Astrocyte of the cerebellum (primary cell): ENCODE data around the gene ANO7.

Source experiments
- DNase-seq: peaks from one replicate; pipeline ENCODE4 v3.0.0-alpha.2; 2011; ENCODE audit warnings: low read depth
- H3K4me3 ChIP-seq: 2 replicates; pipeline ENCODE4 v1.5.1; 2011; ENCODE audit warnings: mild to moderate bottlenecking, low read depth, low read length, moderate library complexity
- in situ Hi-C: cut with HindIII; loops from 2 replicates; pipeline ENCODE4 v1.10.0; 2017; ENCODE audit warnings: low sequenced_read_pairs
- TF ChIP-seq, protein P1 (sequence below): IDR thresholded peaks from 2 replicates; pipeline ENCODE4 v1.5.1; 2012; ENCODE audit warnings: low read length, low read depth, moderate library complexity, mild to moderate bottlenecking; ENCODE audit errors: missing control alignments

ANO7 gene

DNA sequence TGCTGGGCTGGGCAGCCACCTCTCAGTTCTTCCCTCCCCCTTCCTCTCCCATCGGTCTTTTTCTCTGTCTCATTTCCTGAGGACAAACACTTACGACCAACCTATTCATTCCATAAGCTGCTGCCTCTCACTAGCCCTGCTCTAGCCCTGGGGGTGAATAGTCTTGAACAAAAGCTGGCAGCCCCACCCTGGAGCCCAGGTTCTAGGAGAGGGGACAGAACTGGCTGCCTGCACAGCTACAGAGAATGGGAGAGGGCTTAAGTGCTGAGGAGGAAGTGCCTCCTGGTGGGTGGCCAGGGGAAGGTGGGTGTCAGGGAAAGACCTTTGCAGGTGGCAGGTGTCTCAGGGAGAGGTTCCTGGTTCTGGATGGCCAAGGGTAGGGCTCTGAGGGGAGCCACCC lies 22.8 kb downstream of the ANO7 start:
- TF ChIP-seq, protein P1, sequence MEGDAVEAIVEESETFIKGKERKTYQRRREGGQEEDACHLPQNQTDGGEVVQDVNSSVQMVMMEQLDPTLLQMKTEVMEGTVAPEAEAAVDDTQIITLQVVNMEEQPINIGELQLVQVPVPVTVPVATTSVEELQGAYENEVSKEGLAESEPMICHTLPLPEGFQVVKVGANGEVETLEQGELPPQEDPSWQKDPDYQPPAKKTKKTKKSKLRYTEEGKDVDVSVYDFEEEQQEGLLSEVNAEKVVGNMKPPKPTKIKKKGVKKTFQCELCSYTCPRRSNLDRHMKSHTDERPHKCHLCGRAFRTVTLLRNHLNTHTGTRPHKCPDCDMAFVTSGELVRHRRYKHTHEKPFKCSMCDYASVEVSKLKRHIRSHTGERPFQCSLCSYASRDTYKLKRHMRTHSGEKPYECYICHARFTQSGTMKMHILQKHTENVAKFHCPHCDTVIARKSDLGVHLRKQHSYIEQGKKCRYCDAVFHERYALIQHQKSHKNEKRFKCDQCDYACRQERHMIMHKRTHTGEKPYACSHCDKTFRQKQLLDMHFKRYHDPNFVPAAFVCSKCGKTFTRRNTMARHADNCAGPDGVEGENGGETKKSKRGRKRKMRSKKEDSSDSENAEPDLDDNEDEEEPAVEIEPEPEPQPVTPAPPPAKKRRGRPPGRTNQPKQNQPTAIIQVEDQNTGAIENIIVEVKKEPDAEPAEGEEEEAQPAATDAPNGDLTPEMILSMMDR: no peak
- in situ Hi-C loops: no loop called here

DNA sequence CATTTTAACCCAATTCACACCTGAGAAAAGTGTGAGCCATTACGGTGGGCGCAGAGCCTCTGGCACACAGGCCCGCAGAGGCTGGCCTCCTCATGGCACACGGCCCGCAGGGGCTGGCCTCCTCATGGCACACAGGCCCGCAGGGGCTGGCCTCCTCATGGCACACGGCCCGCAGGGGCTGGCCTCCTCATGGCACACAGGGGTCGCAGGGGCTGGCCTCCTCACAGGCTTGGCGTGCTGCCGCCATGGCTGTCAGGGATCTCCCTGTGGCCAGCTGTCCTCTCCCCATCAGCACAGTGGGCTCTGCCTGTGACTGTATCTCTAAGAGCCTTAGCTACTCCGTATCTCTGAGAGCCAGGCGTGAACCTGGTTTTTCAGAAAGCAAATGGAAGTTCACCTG lies 24.6 kb downstream of the ANO7 start:
- no peak overlapping the region for H3K4me3 ChIP-seq
- no peak for DNase-seq
- in situ Hi-C loops: no loop called here
- TF ChIP-seq, protein P1: no peak

More for the DNA sequence above, 22.8 kb downstream of the ANO7 start:
- H3K4me3 ChIP-seq: no peak overlapping the region
- DNase-seq: no peak

DNA sequence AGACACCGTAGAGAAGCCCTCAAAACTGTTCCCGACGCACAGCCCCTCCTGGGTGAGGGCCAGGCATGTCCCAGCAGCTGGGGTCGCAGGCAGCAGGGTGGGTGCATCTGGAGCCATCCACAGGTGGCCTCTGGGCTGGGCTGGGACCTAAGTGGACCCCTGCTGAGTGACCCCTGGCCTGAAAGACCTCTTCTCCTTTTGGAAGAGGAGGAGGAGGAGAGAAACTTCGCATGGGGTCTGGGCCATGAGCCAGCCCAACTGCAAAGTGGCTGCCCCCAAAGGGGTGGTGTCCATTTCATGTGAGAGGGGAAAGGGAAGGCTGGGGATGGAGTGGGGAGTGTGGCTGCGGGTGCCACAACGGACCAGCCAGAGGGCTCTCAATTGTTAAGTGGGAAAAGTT lies 25.1 kb downstream of the ANO7 start:
- in situ Hi-C loops: no loop called here

DNA sequence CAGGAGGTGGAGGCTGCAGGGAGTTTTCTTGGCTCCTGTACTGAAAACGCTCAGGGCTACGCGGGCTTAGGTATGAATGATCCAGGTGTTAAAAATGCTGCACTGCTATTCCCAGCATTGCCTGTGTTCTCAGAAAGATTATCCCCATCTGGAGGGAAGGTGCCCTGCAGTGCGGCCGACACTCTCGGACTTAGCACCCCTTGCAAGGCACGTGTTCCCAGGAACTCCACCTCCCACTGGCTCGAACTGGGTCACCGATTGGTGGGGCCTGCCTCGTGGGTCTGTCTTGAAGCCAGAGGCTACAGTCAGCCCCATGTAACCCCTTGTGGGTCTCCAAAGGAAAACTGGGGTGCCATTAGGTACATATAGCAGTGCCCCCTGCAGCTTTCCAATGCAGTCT lies 25.7 kb downstream of the ANO7 start:
- in situ Hi-C loops: no loop called here
- H3K4me3 ChIP-seq: no peak overlapping the region
- TF ChIP-seq, protein P1: no peak
- no peak for DNase-seq

More for the DNA sequence above, 25.1 kb downstream of the ANO7 start:
- DNase-seq: no peak
- H3K4me3 ChIP-seq: no peak overlapping the region
- TF ChIP-seq, protein P1: no peak

DNA sequence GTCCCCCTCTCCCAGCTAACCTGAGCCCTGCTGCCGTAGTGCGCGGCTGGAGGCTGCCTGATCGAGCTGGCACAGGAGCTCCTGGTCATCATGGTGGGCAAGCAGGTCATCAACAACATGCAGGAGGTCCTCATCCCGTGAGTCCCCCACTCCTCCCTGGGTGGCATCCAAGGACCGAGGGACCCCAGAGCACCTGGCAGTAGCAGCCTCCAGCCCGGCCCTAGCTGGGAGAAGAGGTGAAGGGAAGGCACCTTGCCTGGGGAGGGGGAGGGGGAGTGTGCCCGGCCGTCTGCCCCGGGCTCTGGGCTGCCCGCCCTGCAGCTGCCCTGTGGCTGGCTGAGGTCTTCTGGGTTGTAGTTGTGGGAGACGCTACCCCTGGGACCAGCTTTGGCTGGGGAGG lies 26.3 kb downstream of the ANO7 start:
- H3K4me3 ChIP-seq: no peak overlapping the region
- in situ Hi-C loops: no loop called here
- TF ChIP-seq, protein P1: no peak
- no peak for DNase-seq

DNA sequence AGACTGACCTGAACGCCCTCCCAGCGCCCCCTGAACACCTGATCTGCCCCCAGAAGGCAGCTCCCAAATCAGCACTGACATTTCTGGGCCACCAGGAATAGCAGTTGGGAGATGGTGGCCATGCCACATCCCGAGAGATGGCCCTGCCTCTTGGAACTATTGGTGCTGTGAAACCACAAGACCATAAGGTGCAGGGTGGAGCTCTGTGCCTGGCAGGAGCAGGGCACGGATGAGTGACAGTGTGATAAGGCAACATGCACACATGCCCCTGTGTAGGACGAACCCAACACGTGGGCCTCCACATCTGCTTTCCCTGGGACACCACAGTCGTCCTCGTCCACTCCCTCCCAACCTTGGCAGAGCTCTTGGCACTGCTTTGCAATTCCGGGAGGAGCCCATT lies 26.9 kb downstream of the ANO7 start:
- TF ChIP-seq, protein P1: no peak
- in situ Hi-C loops: no loop called here
- DNase-seq: no peak
- H3K4me3 ChIP-seq: no peak overlapping the region
